HL-60/S4 (cell line): ENCODE results near the gene RBM11.

Source experiments
- in situ Hi-C: fragments of 300-500 bp; cut with MboI; formaldehyde crosslinking; loops from 2 replicates; pipeline ENCODE4 v1.14.3; 2022; ENCODE audit warnings: low sequenced_read_pairs

The RBM11 gene

DNA sequence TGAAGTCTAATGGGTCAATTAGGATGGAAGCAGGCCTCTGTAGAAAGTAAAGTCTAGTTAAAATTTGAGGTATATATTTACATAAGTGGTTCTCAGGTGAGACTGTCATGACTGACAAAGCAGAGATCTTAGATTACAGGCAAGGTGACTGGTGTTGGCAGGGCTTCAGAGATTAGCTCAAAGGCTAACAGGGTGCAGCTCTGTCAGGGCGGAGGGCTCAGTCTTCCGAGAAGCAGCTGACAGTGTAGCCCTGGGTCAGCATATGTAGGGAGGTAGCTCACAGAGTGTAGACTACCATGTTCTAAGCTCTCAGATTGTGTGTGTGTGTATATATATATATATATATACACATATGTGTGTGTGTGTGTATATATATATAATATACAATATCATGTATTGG is 54.7 kb downstream of the RBM11 start:
- in situ Hi-C loops, result no loop called here

DNA sequence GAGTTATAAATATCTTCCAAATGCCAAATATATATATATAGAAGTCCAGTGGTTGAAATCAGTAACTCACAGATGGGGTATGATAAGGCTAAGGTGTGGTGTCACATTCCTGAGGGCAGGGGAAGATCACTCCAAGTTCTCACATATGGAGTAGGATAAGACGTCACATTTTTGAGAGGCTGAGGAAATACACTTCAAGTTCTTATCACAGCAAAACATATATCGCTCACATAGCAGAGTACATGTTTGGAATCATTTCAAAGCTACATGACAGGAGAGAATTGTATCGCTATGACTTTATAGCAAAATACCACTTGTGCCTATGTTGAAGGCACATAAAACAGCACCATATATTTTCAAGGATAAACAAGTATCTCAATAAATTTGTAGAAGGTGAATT is 55.1 kb downstream of the RBM11 start:
- in situ Hi-C loops, result no loop called here

DNA sequence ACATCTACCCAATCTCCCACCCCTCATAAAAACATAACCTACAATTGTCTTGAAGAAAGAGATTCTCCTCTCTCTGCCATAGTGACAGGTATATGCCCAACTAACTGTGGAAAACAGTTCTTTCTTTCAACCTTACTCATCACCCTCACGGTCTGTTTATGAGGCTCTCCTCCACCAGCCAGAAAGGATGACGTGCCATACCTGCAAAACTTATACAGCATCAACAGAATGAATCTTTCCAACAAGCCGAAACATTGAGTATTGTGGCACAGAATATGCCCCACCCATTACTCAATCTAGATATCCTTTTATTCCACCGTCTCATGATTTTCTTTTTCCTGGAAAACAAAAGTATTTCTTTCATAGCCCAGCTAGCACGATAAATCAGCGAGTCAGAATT is 55.7 kb downstream of the RBM11 start:
- in situ Hi-C loops, result no loop called here

DNA sequence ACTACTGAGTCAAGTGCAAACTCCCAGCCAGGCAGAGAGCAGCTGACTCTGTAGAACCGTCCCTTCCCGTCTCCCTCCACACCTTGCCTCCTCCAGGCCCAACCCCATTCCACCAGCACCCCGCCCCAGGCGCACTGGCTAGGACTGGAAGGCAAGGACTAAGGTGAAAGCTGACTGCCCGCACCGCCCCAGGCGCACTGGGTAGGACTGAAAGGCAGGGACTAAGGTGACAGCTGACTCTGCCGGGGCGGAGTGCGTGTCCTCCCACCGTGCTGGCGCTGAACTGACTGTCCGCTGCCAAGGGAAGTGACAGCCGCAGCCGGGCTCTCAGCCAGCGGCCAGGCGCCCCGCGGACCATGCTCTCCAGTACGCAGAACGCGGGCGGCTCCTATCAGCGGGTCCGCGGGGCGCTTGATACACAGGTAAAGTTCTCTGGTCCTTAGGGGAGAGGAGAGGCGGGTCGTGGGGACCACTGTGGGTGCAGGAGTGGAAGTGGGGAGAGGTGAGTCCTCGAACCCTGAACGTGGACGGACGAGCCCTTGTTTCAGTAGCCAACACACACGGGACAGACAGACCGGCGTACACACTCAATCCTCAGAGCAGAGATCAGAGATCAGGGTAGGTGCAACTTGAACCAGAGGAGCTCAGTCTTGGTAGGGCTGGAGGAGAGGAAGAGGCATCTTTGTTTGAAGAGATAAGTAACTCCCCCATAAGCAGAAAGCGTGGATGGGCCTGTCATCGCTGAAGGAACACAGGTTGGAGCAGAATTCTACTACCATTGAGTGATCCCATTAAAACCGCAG is 58.0 kb downstream of the RBM11 start:
- in situ Hi-C loops, result no loop called here

DNA sequence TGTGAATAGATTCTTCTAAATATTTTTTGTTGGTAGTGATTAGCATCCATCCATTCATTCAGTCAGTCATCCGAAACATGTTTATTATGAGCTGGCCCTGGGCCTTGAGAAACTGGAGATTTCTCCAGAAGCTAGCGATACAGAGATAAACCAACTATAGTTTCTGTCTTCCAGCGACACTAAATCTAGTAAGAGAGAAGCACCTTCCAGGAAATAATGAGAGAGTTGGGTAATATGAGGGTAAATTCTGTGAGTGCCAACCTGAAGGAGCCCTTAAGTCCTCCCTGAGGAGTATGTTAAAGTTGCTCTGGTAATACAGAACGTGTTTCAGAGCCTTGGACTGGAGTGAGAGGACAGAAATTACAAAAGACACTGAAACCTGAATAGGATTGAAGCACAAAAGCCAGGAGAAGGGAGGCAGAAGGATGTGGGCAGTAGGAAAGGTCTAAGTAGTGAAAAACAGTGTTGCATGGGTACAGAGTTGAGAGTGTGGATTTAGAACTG is 59.8 kb downstream of the RBM11 start:
- in situ Hi-C loops, result no loop called here
